B cell (primary cell): Measurements from ENCODE around the gene MARK4.

ENCODE experiments used
- CTCF ChIP-seq: fragments of 200-600 bp; IDR thresholded peaks from one replicate; pipeline ENCODE4 v1.8.0; 2022; ENCODE audit warnings: antibody characterized with exemption, mild to moderate bottlenecking
- EZH2 ChIP-seq: IDR thresholded peaks from 2 replicates; pipeline ENCODE4 v1.6.1; 2012; ENCODE audit warnings: borderline replicate concordance, low read depth, mild to moderate bottlenecking, moderate library complexity, low read length; ENCODE audit not compliant: insufficient read depth, poor library complexity, severe bottlenecking

- TF ChIP-seq CTCF = no peak
- no peak for TF ChIP-seq EZH2
Measured at GRCh38 chr19:45297674-45298073, 46.6 kb downstream of the MARK4 start.
